Testis (tissue), 2 donors: ENCODE results near the gene CDCA5.

Experiments used
- CTCF ChIP-seq, 3 experiments: fragments of 450-650 bp in 2 of 3; fragments of 200-600 bp in 1 of 3; sonication (generic) in 1 of 3; IDR thresholded peaks; one replicate each; pipeline ENCODE4 v1.5.1; 2016 to 2019; ENCODE audit warnings: antibody characterized with exemption in 3 of 3, mild to moderate bottlenecking in 2 of 3, moderate library complexity in 1 of 3
- POLR2A ChIP-seq: fragments of 450-650 bp; IDR thresholded peaks from one replicate; pipeline ENCODE4 v1.6.1; 2017; ENCODE audit warnings: antibody characterized with exemption, mild to moderate bottlenecking, moderate library complexity

- TF ChIP-seq CTCF (IDR thresholded peaks at IDR 0.05) (no peak), POLR2A (no peak)
Measured at GRCh38 chr11:65069217-65069616, 14.6 kb downstream of the CDCA5 start.
